Measurements from ENCODE around the gene SMPD3.

The SMPD3 gene

GRCh38 chr16:68404736-68405345 lies 43.5 kb downstream of the SMPD3 start:
- Histone ChIP-seq H3K4me3 (replicated peaks; ENCODE audit: insufficient read depth, low read length) (no peak overlapping the region), H3K27ac (replicated peaks) (no peak overlapping the region), H3K27me3 (ENCODE audit: insufficient read depth, poor library complexity, severe bottlenecking) (no peaks in the 10 kb centered on the region)
- no peak for DNase-seq (ENCODE audit: low read depth in 1 of 2, low spot score in 1 of 2)
- no peak for TF ChIP-seq GABPA (IDR thresholded peaks at IDR 0.05; ENCODE audit: low read depth)
- no peak for TF ChIP-seq REST (IDR thresholded peaks at IDR 0.05; ENCODE audit: insufficient replicate concordance, low read depth)
- TF ChIP-seq CTCF (IDR thresholded peaks at IDR 0.05; ENCODE audit: insufficient read depth, low read length), result no peak
- TF ChIP-seq SPI1 (IDR thresholded peaks at IDR 0.05; ENCODE audit: borderline replicate concordance, low read depth), result no peak
- no peak for TF ChIP-seq POLR2AphosphoS5 (IDR thresholded peaks at IDR 0.05; ENCODE audit: low read depth)

- Histone ChIP-seq H3K4me3 (replicated peaks; ENCODE audit: insufficient read depth, low read length) (no peak overlapping the region), H3K27me3 (ENCODE audit: insufficient read depth, poor library complexity, severe bottlenecking) (no peaks in the 10 kb centered on the region), H3K27ac (replicated peaks) (no peak overlapping the region)
- no peak for TF ChIP-seq GABPA (IDR thresholded peaks at IDR 0.05; ENCODE audit: low read depth)
- TF ChIP-seq SPI1 (IDR thresholded peaks at IDR 0.05; ENCODE audit: borderline replicate concordance, low read depth), result no peak
- no peak for TF ChIP-seq REST (IDR thresholded peaks at IDR 0.05; ENCODE audit: insufficient replicate concordance, low read depth)
- no peak for TF ChIP-seq POLR2AphosphoS5 (IDR thresholded peaks at IDR 0.05; ENCODE audit: low read depth)
- no peak for TF ChIP-seq CTCF (IDR thresholded peaks at IDR 0.05; ENCODE audit: insufficient read depth, low read length)
- peak in 1 of 2 experiments; percentile 12 for DNase-seq (ENCODE audit: low read depth in 1 of 2, low spot score in 1 of 2)
Measured at GRCh38 chr16:68403704-68404103, 44.6 kb downstream of the SMPD3 start.

- Histone ChIP-seq H3K4me3 (replicated peaks; ENCODE audit: insufficient read depth, low read length) (no peak overlapping the region), H3K27me3 (ENCODE audit: insufficient read depth, poor library complexity, severe bottlenecking) (no peaks in the 10 kb centered on the region), H3K27ac (replicated peaks) (no peak overlapping the region)
- TF ChIP-seq REST (IDR thresholded peaks at IDR 0.05; ENCODE audit: insufficient replicate concordance, low read depth), result no peak
- TF ChIP-seq GABPA (IDR thresholded peaks at IDR 0.05; ENCODE audit: low read depth), result no peak
- TF ChIP-seq POLR2AphosphoS5 (IDR thresholded peaks at IDR 0.05; ENCODE audit: low read depth), result no peak
- TF ChIP-seq SPI1 (IDR thresholded peaks at IDR 0.05; ENCODE audit: borderline replicate concordance, low read depth), result no peak
- TF ChIP-seq CTCF (IDR thresholded peaks at IDR 0.05; ENCODE audit: insufficient read depth, low read length), result no peak
- DNase-seq (ENCODE audit: low read depth in 1 of 2, low spot score in 1 of 2), result no peak
Measured at GRCh38 chr16:68403177-68403576, 45.1 kb downstream of the SMPD3 start.

Measured in HL-60 (cell line).